ELR (cell line): ENCODE results near the gene GCLM.
A peak's percentile ranks its signal among the peaks of the same experiment; 100 is the strongest.

Source experiments
- DNase-seq: peaks from one replicate; pipeline ENCODE4 v3.0.0-alpha.2; 2015; ENCODE audit warnings: low read depth

GCLM gene

GRCh38 chr1:93846206-93846991 lies 62.8 kb downstream of the GCLM start:
- peak; percentile 90 for DNase-seq

GRCh38 chr1:93845538-93846205 lies 63.6 kb downstream of the GCLM start:
- peak; percentile 90 for DNase-seq

- DNase-seq, result peak; percentile 87
Measured at GRCh38 chr1:93844262-93845045, 64.8 kb downstream of the GCLM start.

- DNase-seq, result peak; percentile 45
Measured at GRCh38 chr1:93842750-93843500, 66.3 kb downstream of the GCLM start.

GRCh38 chr1:93841771-93842170 lies 67.5 kb downstream of the GCLM start:
- no peak for DNase-seq

- no peak for DNase-seq
Measured at GRCh38 chr1:93840956-93841482, 68.2 kb downstream of the GCLM start.

GRCh38 chr1:93839753-93840152 lies 69.5 kb downstream of the GCLM start:
- peak; percentile 34 for DNase-seq

GRCh38 chr1:93839307-93839706 lies 69.9 kb downstream of the GCLM start:
- peak; percentile 82 for DNase-seq

GRCh38 chr1:93837961-93838360 lies 71.3 kb downstream of the GCLM start:
- DNase-seq, result no peak
